Measurements from ENCODE around the gene CLECL1. TPM values are rescaled to one million over a fixed set of nuclear protein-coding genes. Genes with fewer than 3 reads are reported as not detected.

CLECL1 gene
- total RNA-seq: not detected in 2 replicates

- DNase-seq: no peak
These were observed at the start of gene CLECL1 for GRCh38 chr12:9732921-9733461. Gene CLECL1, minus strand, starts transcription at chr12:9733097.

- DNase-seq: no peak
These were observed 48.5 kb upstream of the CLECL1 start for GRCh38 chr12:9781360-9781759.

GRCh38 chr12:9779209-9779608 lies 46.3 kb upstream of the CLECL1 start:
- DNase-seq: no peak

- no peak for DNase-seq
These were observed 43.9 kb upstream of the CLECL1 start for GRCh38 chr12:9776781-9777180.

- DNase-seq: no peak
These were observed 40.5 kb upstream of the CLECL1 start for GRCh38 chr12:9773216-9773877.

GRCh38 chr12:9763025-9763424 lies 30.1 kb upstream of the CLECL1 start:
- no peak for DNase-seq

GRCh38 chr12:9762369-9762768 lies 29.5 kb upstream of the CLECL1 start:
- DNase-seq: no peak

- no peak for DNase-seq
These were observed 28.5 kb upstream of the CLECL1 start for GRCh38 chr12:9761419-9761781.

GRCh38 chr12:9760699-9761418 lies 28.0 kb upstream of the CLECL1 start, which contains the start of gene CD69:
Gene CD69, minus strand, starts transcription at chr12:9760901. Its CDS starts 81 bp downstream, at chr12:9760820.
- peak; percentile 60 for DNase-seq

GRCh38 chr12:9760120-9760519 lies 27.2 kb upstream of the CLECL1 start:
- no peak for DNase-seq

GRCh38 chr12:9759694-9760093 lies 26.8 kb upstream of the CLECL1 start:
- DNase-seq: no peak

GRCh38 chr12:9758119-9758518 lies 25.2 kb upstream of the CLECL1 start:
- no peak for DNase-seq

GRCh38 chr12:9757433-9758025 lies 24.6 kb upstream of the CLECL1 start:
- DNase-seq: no peak

GRCh38 chr12:9756706-9757105 lies 23.8 kb upstream of the CLECL1 start:
- no peak for DNase-seq

GRCh38 chr12:9756170-9756569 lies 23.3 kb upstream of the CLECL1 start:
- DNase-seq: no peak

- DNase-seq: no peak
These were observed 22.7 kb upstream of the CLECL1 start for GRCh38 chr12:9755567-9755966.

- DNase-seq: no peak
These were observed 22.1 kb upstream of the CLECL1 start for GRCh38 chr12:9755035-9755434.

- no peak for DNase-seq
These were observed 21.4 kb upstream of the CLECL1 start for GRCh38 chr12:9754099-9754927.

- DNase-seq: peak; percentile 27
These were observed 20.6 kb upstream of the CLECL1 start for GRCh38 chr12:9753498-9753897.

GRCh38 chr12:9753073-9753472 lies 20.2 kb upstream of the CLECL1 start:
- DNase-seq: no peak

GRCh38 chr12:9752145-9752933 lies 19.4 kb upstream of the CLECL1 start:
- DNase-seq: no peak
